ENCODE data around the gene MRO.

- TF ChIP-seq CTCF (IDR thresholded peaks at IDR 0.05; ENCODE audit: low read depth, low read length) (no peak), EZH2phosphoT487 (IDR thresholded peaks at IDR 0.05; ENCODE audit: low read depth) (no peak)
Observed at GRCh38 chr18:50796495-50796894, 23.3 kb downstream of the MRO start.
